Fibroblast of skin of right quadriceps (primary cell): Measurements from ENCODE around the gene RNF181.
"Not testable (repeated sequence)": the region's sequence is repeated elsewhere in the genome, so short reads cannot be mapped to it uniquely, and the experiment has no call there.

Experiments
- DNase-seq: peaks from one replicate; pipeline ENCODE4 v3.0.0-alpha.2; 2013

Gene RNF181

GRCh38 chr2:85596486-85597143, 1.1 kb downstream of the RNF181 start:
- no peak for DNase-seq

GRCh38 chr2:85597241-85597640, 1.7 kb downstream of the RNF181 start:
- DNase-seq, result no peak

GRCh38 chr2:85598594-85599340, 3.2 kb downstream of the RNF181 start:
- DNase-seq, result no peak

GRCh38 chr2:85599468-85600234, 4.1 kb downstream of the RNF181 start:
- no peak for DNase-seq

GRCh38 chr2:85600235-85600575, 4.7 kb downstream of the RNF181 start:
- DNase-seq, result no peak

GRCh38 chr2:85600951-85601770, 5.6 kb downstream of the RNF181 start:
- no peak for DNase-seq

GRCh38 chr2:85601771-85602475, 6.4 kb downstream of the RNF181 start:
- DNase-seq, result no peak

GRCh38 chr2:85602476-85603234, 7.1 kb downstream of the RNF181 start, which contains the start of gene TMEM150A:
Gene TMEM150A (minus strand): TSS chr2:85602698. CDS start chr2:85601948, 750 bp downstream.
- peak; percentile 88 for DNase-seq

- DNase-seq, result not testable (repeated sequence)
Observed at GRCh38 chr2:85604133-85604444, 8.5 kb downstream of the RNF181 start.

GRCh38 chr2:85604568-85605339, 9.2 kb downstream of the RNF181 start:
- DNase-seq, result no peak

GRCh38 chr2:85605406-85606115, 10.0 kb downstream of the RNF181 start:
- peak; percentile 89 for DNase-seq

- DNase-seq, result no peak
Observed at GRCh38 chr2:85606116-85606455, 10.5 kb downstream of the RNF181 start.

GRCh38 chr2:85607268-85608215, 12.0 kb downstream of the RNF181 start:
- DNase-seq, result no peak

- no peak for DNase-seq
Observed at GRCh38 chr2:85611217-85611704, 15.7 kb downstream of the RNF181 start.

- DNase-seq, result peak; percentile 83
Observed at GRCh38 chr2:85611705-85612587, 16.4 kb downstream of the RNF181 start, which contains the start of gene C2orf68. Gene C2orf68 (minus strand): TSS chr2:85612066. CDS start chr2:85611984, 82 bp downstream.

GRCh38 chr2:85613717-85614515, 18.4 kb downstream of the RNF181 start:
- DNase-seq, result no peak

GRCh38 chr2:85614757-85615156, 19.2 kb downstream of the RNF181 start:
- DNase-seq, result not testable (repeated sequence)
